MM.1S (cell line): ENCODE results near the gene SNRPD3.

ENCODE experiments used
- DNase-seq: peaks from one replicate; pipeline ENCODE4 v3.0.0-alpha.2; 2015
- H2AFZ ChIP-seq: fragments of 300-600 bp; sonication (generic); 2 replicates; pipeline ENCODE4 v1.6.0; 2016; ENCODE audit warnings: antibody characterized with exemption, low read length
- H3F3A ChIP-seq: fragments of 300-600 bp; sonication (generic); 2 replicates; pipeline ENCODE4 v1.6.1; 2016; ENCODE audit warnings: mild to moderate bottlenecking, antibody characterized with exemption, low read length, moderate library complexity, mixed read lengths; ENCODE audit not compliant: insufficient read depth
- H3K27ac ChIP-seq: fragments of 300-600 bp; sonication (generic); 2 replicates; pipeline ENCODE4 v1.5.1; 2016; ENCODE audit warnings: mild to moderate bottlenecking, low read length
- H3K27me3 ChIP-seq: fragments of 300-600 bp; sonication (generic); replicated peaks from 2 replicates; pipeline ENCODE4 v1.6.0; 2016; ENCODE audit warnings: low read length; ENCODE audit not compliant: insufficient read depth
- H3K36me3 ChIP-seq: fragments of 300-600 bp; sonication (generic); replicated peaks from 2 replicates; pipeline ENCODE4 v1.6.1; 2016; ENCODE audit warnings: mild to moderate bottlenecking, low read length, mixed read lengths; ENCODE audit not compliant: insufficient read depth
- H3K4me1 ChIP-seq: fragments of 300-600 bp; sonication (generic); 2 replicates; pipeline ENCODE4 v1.6.1; 2016; ENCODE audit warnings: low read length, mixed read lengths
- H3K4me2 ChIP-seq: fragments of 300-600 bp; sonication (generic); 2 replicates; pipeline ENCODE4 v1.6.0; 2016; ENCODE audit warnings: low read depth, low read length
- H3K4me3 ChIP-seq: fragments of 300-600 bp; sonication (generic); 2 replicates; pipeline ENCODE4 v1.5.1; 2016; ENCODE audit warnings: low read length, mixed read lengths
- H3K79me2 ChIP-seq: fragments of 300-600 bp; sonication (generic); 2 replicates; pipeline ENCODE4 v1.6.1; 2016; ENCODE audit warnings: mixed run types, low read length, mixed read lengths
- H3K9ac ChIP-seq: fragments of 300-600 bp; sonication (generic); 2 replicates; pipeline ENCODE4 v1.6.1; 2016; ENCODE audit warnings: low read length, mixed read lengths
- H3K9me2 ChIP-seq: fragments of 300-600 bp; sonication (generic); replicated peaks from 2 replicates; pipeline ENCODE4 v1.6.1; 2016; ENCODE audit warnings: mild to moderate bottlenecking, low read length, mixed read lengths; ENCODE audit not compliant: insufficient read depth
- H3K9me3 ChIP-seq: fragments of 300-600 bp; sonication (generic); replicated peaks from 2 replicates; pipeline ENCODE4 v1.6.1; 2016; ENCODE audit warnings: mild to moderate bottlenecking, low read length, mixed read lengths; ENCODE audit not compliant: insufficient read depth
- H4K20me1 ChIP-seq: fragments of 300-600 bp; sonication (generic); 2 replicates; pipeline ENCODE4 v1.6.1; 2016; ENCODE audit warnings: mild to moderate bottlenecking, low read length, moderate library complexity, mixed read lengths; ENCODE audit not compliant: insufficient read depth
- CTCF ChIP-seq: fragments of 300-600 bp; sonication (generic); IDR thresholded peaks from 2 replicates; pipeline ENCODE4 v1.5.1; 2016; ENCODE audit warnings: antibody characterized with exemption, low read length, mixed read lengths
- EZH2 ChIP-seq: fragments of 300-600 bp; sonication (generic); optimal IDR thresholded peaks from 2 replicates; pipeline ENCODE3; 2017; ENCODE audit warnings: low read depth, mild to moderate bottlenecking, antibody characterized with exemption, low read length, mixed read lengths
- EZH2phosphoT487 ChIP-seq: fragments of 300-600 bp; sonication (generic); IDR thresholded peaks from 2 replicates; pipeline ENCODE4 v1.6.1; 2018; ENCODE audit warnings: antibody characterized with exemption, low read length

The SNRPD3 gene

GRCh38 chr22:24584871-24585411, 29.1 kb downstream of the SNRPD3 start:
- TF ChIP-seq CTCF (no peak), EZH2phosphoT487 (no peak), EZH2 (no peak)
- no peaks in the 10 kb centered on the region for H3K9me2 ChIP-seq
- H3K27ac ChIP-seq, result no peak overlapping the region
- H3K4me1 ChIP-seq, result no peaks in the 10 kb centered on the region
- no peaks in the 10 kb centered on the region for H3K36me3 ChIP-seq
- no peaks in the 10 kb centered on the region for H3K9me3 ChIP-seq
- H3K4me2 ChIP-seq, result no peak overlapping the region
- no peak for DNase-seq
- H3K27me3 ChIP-seq, result no peaks in the 10 kb centered on the region
- no peaks in the 10 kb centered on the region for H3K79me2 ChIP-seq
- no peak overlapping the region for H3K9ac ChIP-seq
- no peak overlapping the region for H3K4me3 ChIP-seq
- H2AFZ ChIP-seq, result no peak overlapping the region
- no peaks in the 10 kb centered on the region for H4K20me1 ChIP-seq
- H3F3A ChIP-seq, result no peaks in the 10 kb centered on the region

GRCh38 chr22:24585461-24585860, 29.7 kb downstream of the SNRPD3 start:
- Histone ChIP-seq H3K36me3 (no peaks in the 10 kb centered on the region), H3K9me3 (no peaks in the 10 kb centered on the region), H3K9me2 (no peaks in the 10 kb centered on the region), H4K20me1 (no peaks in the 10 kb centered on the region), H3K4me1 (no peaks in the 10 kb centered on the region), H3F3A (no peaks in the 10 kb centered on the region), H3K4me2 (no peak overlapping the region), H3K4me3 (no peak overlapping the region), H3K79me2 (no peaks in the 10 kb centered on the region), H2AFZ (no peak overlapping the region), H3K27me3 (no peaks in the 10 kb centered on the region), H3K9ac (no peak overlapping the region), H3K27ac (no peak overlapping the region)
- no peak for DNase-seq
- TF ChIP-seq EZH2phosphoT487 (no peak), EZH2 (no peak), CTCF (no peak)

GRCh38 chr22:24585927-24586546, 30.2 kb downstream of the SNRPD3 start:
- Histone ChIP-seq H3K36me3 (no peaks in the 10 kb centered on the region), H3K9ac (no peak overlapping the region), H4K20me1 (no peaks in the 10 kb centered on the region), H3K9me2 (no peaks in the 10 kb centered on the region), H3F3A (no peaks in the 10 kb centered on the region), H3K4me3 (no peak overlapping the region), H3K27me3 (no peaks in the 10 kb centered on the region), H3K27ac (no peak overlapping the region), H3K79me2 (no peaks in the 10 kb centered on the region), H3K9me3 (no peaks in the 10 kb centered on the region), H3K4me2 (no peak overlapping the region), H2AFZ (no peak overlapping the region), H3K4me1 (no peaks in the 10 kb centered on the region)
- no peak for DNase-seq
- TF ChIP-seq CTCF (no peak), EZH2phosphoT487 (no peak), EZH2 (no peak)
